ENCODE measurements around the gene ZNF546. TPM values are rescaled to one million over a fixed set of nuclear protein-coding genes. Genes with fewer than 3 reads are reported as not detected.
"Not testable (repeated sequence)": the region's sequence is repeated elsewhere in the genome, so short reads cannot be mapped to it uniquely, and the experiment has no call there.

Gene ZNF546
- total RNA-seq, 1 experiment from 2014 or later: 3.6 TPM

GRCh38 chr19:40026597-40026970 lies 29.7 kb downstream of the ZNF546 start:
- no peak for DNase-seq
- POLR2A ChIA-PET (ENCODE audit: unreplicated experiment): no interaction called here

GRCh38 chr19:40033989-40034560 lies 37.2 kb downstream of the ZNF546 start:
- no peak overlapping the region for H3K4me3 ChIP-seq
- no peak for DNase-seq
- H3K4me2 ChIP-seq: no peak overlapping the region
- no peaks in the 10 kb centered on the region for H3K4me1 ChIP-seq (replicated peaks; ENCODE audit: insufficient read depth)
- TF ChIP-seq CTCF (conservative IDR thresholded peaks at IDR 0.05): no peak
- no peak for TF ChIP-seq EZH2 (IDR thresholded peaks at IDR 0.05; ENCODE audit: low read depth)
- no peak overlapping the region for H3K27ac ChIP-seq
- no peaks in the 10 kb centered on the region for H3K9me2 ChIP-seq (ENCODE audit: insufficient read depth)
- POLR2A ChIA-PET (ENCODE audit: unreplicated experiment): no interaction called here
- no peaks in the 10 kb centered on the region for H4K20me1 ChIP-seq (ENCODE audit: insufficient read depth)
- BruUV-seq (replicated peaks): no TSS peak
- CTCF ChIA-PET: no interaction called here
- intact Hi-C loops (cut with micrococcal nuclease; ENCODE audit: unreplicated experiment): no loop called here
- H3K79me2 ChIP-seq (ENCODE audit: low read depth): no peaks in the 10 kb centered on the region
- H3F3A ChIP-seq (ENCODE audit: insufficient read depth, low read depth): no peaks in the 10 kb centered on the region
- 0 out of 2 replicates have a peak, but pooled peaks cover 4% of the 10 kb centered on the region for H3K36me3 ChIP-seq (ENCODE audit: low read depth)
- H2AFZ ChIP-seq: no peak overlapping the region
- H3K9me3 ChIP-seq (ENCODE audit: insufficient read depth, low read depth): peaks cover 74% of the 10 kb centered on the region
- H3K27me3 ChIP-seq (ENCODE audit: insufficient read depth, low read depth): no peaks in the 10 kb centered on the region

More at GRCh38 chr19:40026597-40026970, 29.7 kb downstream of the ZNF546 start:
- no peaks in the 10 kb centered on the region for H4K20me1 ChIP-seq (ENCODE audit: insufficient read depth)
- H3K27ac ChIP-seq: no peak overlapping the region
- no peaks in the 10 kb centered on the region for H3K27me3 ChIP-seq (ENCODE audit: insufficient read depth, low read depth)
- TF ChIP-seq CTCF (conservative IDR thresholded peaks at IDR 0.05) (no peak), EZH2 (IDR thresholded peaks at IDR 0.05; ENCODE audit: low read depth) (no peak)
- no peak overlapping the region for H3K4me3 ChIP-seq
- BruUV-seq (replicated peaks): no TSS peak
- intact Hi-C loops (cut with micrococcal nuclease; ENCODE audit: unreplicated experiment): no loop called here
- no peaks in the 10 kb centered on the region for H3K9me2 ChIP-seq (ENCODE audit: insufficient read depth)
- no peaks in the 10 kb centered on the region for H3K36me3 ChIP-seq (ENCODE audit: low read depth)
- no peaks in the 10 kb centered on the region for H3F3A ChIP-seq (ENCODE audit: insufficient read depth, low read depth)
- peaks cover 75% of the 10 kb centered on the region for H3K9me3 ChIP-seq (ENCODE audit: insufficient read depth, low read depth)
- CTCF ChIA-PET: no interaction called here
- H2AFZ ChIP-seq: no peak overlapping the region
- no peaks in the 10 kb centered on the region for H3K4me1 ChIP-seq (replicated peaks; ENCODE audit: insufficient read depth)
- no peak overlapping the region for H3K4me2 ChIP-seq
- H3K79me2 ChIP-seq (ENCODE audit: low read depth): no peaks in the 10 kb centered on the region

GRCh38 chr19:40035996-40036395 lies 39.1 kb downstream of the ZNF546 start:
- no peaks in the 10 kb centered on the region for H3K4me1 ChIP-seq (replicated peaks; ENCODE audit: insufficient read depth)
- no peak overlapping the region for H3K4me2 ChIP-seq
- no peaks in the 10 kb centered on the region for H4K20me1 ChIP-seq (ENCODE audit: insufficient read depth)
- no peak overlapping the region for H3K27ac ChIP-seq
- H3K27me3 ChIP-seq (ENCODE audit: insufficient read depth, low read depth): no peaks in the 10 kb centered on the region
- H3F3A ChIP-seq (ENCODE audit: insufficient read depth, low read depth): no peaks in the 10 kb centered on the region
- peaks cover 67% of the 10 kb centered on the region for H3K9me3 ChIP-seq (ENCODE audit: insufficient read depth, low read depth)
- 0 out of 2 replicates have a peak, but pooled peaks cover 4% of the 10 kb centered on the region for H3K36me3 ChIP-seq (ENCODE audit: low read depth)
- DNase-seq: no peak
- TF ChIP-seq EZH2 (IDR thresholded peaks at IDR 0.05; ENCODE audit: low read depth): no peak
- no peak for TF ChIP-seq CTCF (conservative IDR thresholded peaks at IDR 0.05)
- ChIA-PET CTCF (no interaction called here), POLR2A (ENCODE audit: unreplicated experiment) (no interaction called here)
- BruUV-seq (replicated peaks): no TSS peak
- H3K9me2 ChIP-seq (ENCODE audit: insufficient read depth): no peaks in the 10 kb centered on the region
- intact Hi-C loops (cut with micrococcal nuclease; ENCODE audit: unreplicated experiment): no loop called here
- H2AFZ ChIP-seq: no peak overlapping the region
- H3K79me2 ChIP-seq (ENCODE audit: low read depth): no peaks in the 10 kb centered on the region
- no peak overlapping the region for H3K4me3 ChIP-seq

GRCh38 chr19:40038047-40038446 lies 41.2 kb downstream of the ZNF546 start:
- BruUV-seq (replicated peaks); intact Hi-C loops (cut with micrococcal nuclease; ENCODE audit: unreplicated experiment); POLR2A ChIA-PET (ENCODE audit: unreplicated experiment); H2AFZ ChIP-seq; CTCF ChIA-PET; DNase-seq; H3K79me2 ChIP-seq (ENCODE audit: low read depth); H3K27me3 ChIP-seq (ENCODE audit: insufficient read depth, low read depth); H3F3A ChIP-seq (ENCODE audit: insufficient read depth, low read depth); H3K4me1 ChIP-seq (replicated peaks; ENCODE audit: insufficient read depth); H3K36me3 ChIP-seq (ENCODE audit: low read depth); H3K4me3 ChIP-seq; H3K27ac ChIP-seq; H3K9me2 ChIP-seq (ENCODE audit: insufficient read depth); H4K20me1 ChIP-seq (ENCODE audit: insufficient read depth); H3K4me2 ChIP-seq: not testable (repeated sequence)
- peaks cover 60% of the 10 kb centered on the region for H3K9me3 ChIP-seq (ENCODE audit: insufficient read depth, low read depth)

- H3K4me3 ChIP-seq; BruUV-seq (replicated peaks); CTCF ChIA-PET; H4K20me1 ChIP-seq (ENCODE audit: insufficient read depth); intact Hi-C loops (cut with micrococcal nuclease; ENCODE audit: unreplicated experiment); H3K27ac ChIP-seq; DNase-seq; H3F3A ChIP-seq (ENCODE audit: insufficient read depth, low read depth); H2AFZ ChIP-seq; H3K79me2 ChIP-seq (ENCODE audit: low read depth); POLR2A ChIA-PET (ENCODE audit: unreplicated experiment); H3K27me3 ChIP-seq (ENCODE audit: insufficient read depth, low read depth); H3K4me1 ChIP-seq (replicated peaks; ENCODE audit: insufficient read depth); H3K4me2 ChIP-seq; H3K9me2 ChIP-seq (ENCODE audit: insufficient read depth): not testable (repeated sequence)
- H3K9me3 ChIP-seq (ENCODE audit: insufficient read depth, low read depth): peaks cover 45% of the 10 kb centered on the region
- H3K36me3 ChIP-seq (ENCODE audit: low read depth): peaks cover 29% of the 10 kb centered on the region
Measured at GRCh38 chr19:40041718-40042117, 44.9 kb downstream of the ZNF546 start.
